Skeletal muscle satellite cell (primary cell): ENCODE results near the gene MAPRE3.
"Not testable (repeated sequence)": the region's sequence is repeated elsewhere in the genome, so short reads cannot be mapped to it uniquely, and the experiment has no call there.

Source experiments
- H3K27me3 ChIP-seq: 2 replicates; pipeline ENCODE4 v1.7.0; 2013; ENCODE audit warnings: low read length; ENCODE audit not compliant: control insufficient read depth, insufficient read depth
- H3K36me3 ChIP-seq: 2 replicates; pipeline ENCODE4 v1.7.0; 2013; ENCODE audit warnings: mild to moderate bottlenecking, control low read depth, low read length; ENCODE audit not compliant: insufficient read depth
- H3K4me1 ChIP-seq: 2 replicates; pipeline ENCODE4 v1.7.0; 2013; ENCODE audit warnings: low read length; ENCODE audit not compliant: control insufficient read depth, insufficient read depth
- H3K4me2 ChIP-seq: 2 replicates; pipeline ENCODE4 v1.7.0; 2013; ENCODE audit warnings: mild to moderate bottlenecking, low read length
- H3K4me3 ChIP-seq: 2 replicates; pipeline ENCODE4 v1.7.0; 2013; ENCODE audit warnings: low read length
- H3K9ac ChIP-seq: 2 replicates; pipeline ENCODE4 v1.7.0; 2013; ENCODE audit warnings: mild to moderate bottlenecking, low read depth, low read length, moderate library complexity
- H3K9me3 ChIP-seq: replicated peaks from 2 replicates; pipeline ENCODE4 v1.7.0; 2013; ENCODE audit warnings: mild to moderate bottlenecking, control low read depth, low read length

MAPRE3 gene

GRCh38 chr2:27069436-27069835, 99.0 kb downstream of the MAPRE3 start:
- Histone ChIP-seq H3K9ac (peak overlapping the region; percentile 93), H3K9me3 (no peaks in the 10 kb centered on the region), H3K27me3 (no peaks in the 10 kb centered on the region), H3K4me3 (peak overlapping the region; percentile 82), H3K36me3 (peaks cover 40% of the 10 kb centered on the region), H3K4me1 (peaks cover 24% of the 10 kb centered on the region), H3K4me2 (peak overlapping the region; percentile 91)

GRCh38 chr2:27069961-27070618, 99.7 kb downstream of the MAPRE3 start:
- H3K4me1 ChIP-seq = peaks cover 29% of the 10 kb centered on the region
- H3K27me3 ChIP-seq = no peaks in the 10 kb centered on the region
- peak overlapping the region; percentile 91 for H3K4me2 ChIP-seq
- H3K9me3 ChIP-seq = no peaks in the 10 kb centered on the region
- peak overlapping the region; percentile 82 for H3K4me3 ChIP-seq
- H3K9ac ChIP-seq = peak overlapping the region; percentile 93
- peaks cover 37% of the 10 kb centered on the region for H3K36me3 ChIP-seq

DNA sequence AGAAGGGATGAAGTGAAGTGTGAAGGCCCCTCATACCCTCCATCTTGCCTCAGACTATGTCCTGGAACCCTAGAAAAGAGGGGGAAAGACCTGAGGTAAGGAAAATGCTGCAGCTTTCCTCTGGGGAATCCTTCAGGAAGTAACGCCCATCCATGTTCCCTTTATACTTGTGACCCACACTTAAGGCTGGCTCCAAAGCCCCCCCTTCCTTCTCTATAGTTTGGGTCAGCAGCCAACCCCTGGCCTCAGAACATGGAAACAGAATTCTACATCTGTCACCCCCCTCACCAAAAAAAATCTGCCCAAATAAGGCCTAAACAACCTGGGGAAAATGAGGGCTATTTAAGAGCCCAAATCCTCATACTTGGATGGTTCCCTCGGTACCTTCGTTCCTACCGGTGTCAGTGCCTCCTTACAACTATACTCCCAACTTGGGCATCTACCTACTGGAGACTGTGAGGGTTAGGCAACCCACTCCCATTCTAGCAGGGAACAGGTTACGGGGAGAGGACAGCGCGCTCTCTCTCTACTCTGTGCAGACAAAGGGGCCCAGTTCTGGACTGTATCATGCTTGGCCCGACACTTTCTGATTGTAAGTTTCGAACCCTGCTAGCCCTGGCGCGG, 100.3 kb downstream of the MAPRE3 start:
- no peaks in the 10 kb centered on the region for H3K27me3 ChIP-seq
- H3K4me2 ChIP-seq = peak overlapping the region; percentile 91
- H3K4me3 ChIP-seq = peak overlapping the region; percentile 82
- H3K9me3 ChIP-seq = no peaks in the 10 kb centered on the region
- peaks cover 33% of the 10 kb centered on the region for H3K4me1 ChIP-seq
- peaks cover 30% of the 10 kb centered on the region for H3K36me3 ChIP-seq
- H3K9ac ChIP-seq = peak overlapping the region; percentile 93

DNA sequence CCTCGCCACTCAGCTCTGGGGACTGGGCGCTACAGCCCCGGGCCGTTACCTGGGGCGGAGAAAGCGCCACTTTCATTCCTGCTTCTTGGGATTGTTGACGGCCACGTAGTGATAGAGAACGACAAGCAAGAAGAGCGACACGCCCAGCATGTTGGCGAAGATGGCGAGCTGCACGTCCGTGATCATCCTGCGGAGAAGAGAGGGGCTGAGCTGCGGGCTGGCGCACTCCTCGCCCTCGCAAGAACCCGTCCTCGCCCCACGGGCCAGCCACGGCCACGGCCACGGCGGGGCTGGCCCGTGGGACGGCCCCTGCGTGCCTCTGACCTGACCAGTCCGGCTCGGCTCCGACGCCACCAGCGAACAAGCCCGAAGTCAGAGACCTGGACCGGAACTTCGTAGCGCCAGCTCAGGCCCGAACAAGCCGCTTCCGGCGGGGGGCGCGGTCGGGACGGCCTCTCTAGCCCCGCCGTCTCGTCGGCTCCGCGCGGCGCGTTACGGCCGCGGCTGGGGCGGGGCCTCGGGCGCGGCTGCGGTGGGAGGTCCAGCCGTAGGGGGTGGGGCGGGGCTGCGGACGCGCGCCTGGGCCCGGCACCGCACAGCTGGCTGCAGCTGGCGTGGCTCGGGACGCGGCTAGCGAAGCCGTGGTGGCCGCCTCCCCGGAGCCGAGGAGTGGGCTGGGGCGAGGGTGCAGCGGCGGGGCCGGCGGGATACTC, 101.0 kb downstream of the MAPRE3 start, which contains the start of gene OST4:
Gene OST4 (minus strand): TSS at position 378 of the 713 bp plus-strand sequence.
- Histone ChIP-seq H3K4me1 (peaks cover 33% of the 10 kb centered on the region), H3K36me3 (peaks cover 28% of the 10 kb centered on the region), H3K4me3 (peak within 1 kb of the TSS; percentile 82), H3K4me2 (peak within 1 kb of the TSS; percentile 91), H3K9me3 (no peaks in the 10 kb centered on the region), H3K9ac (peak within 1 kb of the TSS; percentile 93), H3K27me3 (no peaks in the 10 kb centered on the region)

- Histone ChIP-seq H3K4me1 (peaks cover 33% of the 10 kb centered on the region), H3K27me3 (no peaks in the 10 kb centered on the region), H3K9me3 (no peaks in the 10 kb centered on the region), H3K36me3 (peaks cover 28% of the 10 kb centered on the region), H3K4me3 (peak overlapping the region; percentile 82), H3K4me2 (peak overlapping the region; percentile 91), H3K9ac (peak overlapping the region; percentile 93)
These were observed 101.8 kb downstream of the MAPRE3 start for GRCh38 chr2:27071990-27072830.

GRCh38 chr2:27072920-27073319, 102.5 kb downstream of the MAPRE3 start:
- Histone ChIP-seq H3K4me3 (no peak overlapping the region), H3K4me1 (peaks cover 35% of the 10 kb centered on the region), H3K36me3 (peaks cover 21% of the 10 kb centered on the region)

DNA sequence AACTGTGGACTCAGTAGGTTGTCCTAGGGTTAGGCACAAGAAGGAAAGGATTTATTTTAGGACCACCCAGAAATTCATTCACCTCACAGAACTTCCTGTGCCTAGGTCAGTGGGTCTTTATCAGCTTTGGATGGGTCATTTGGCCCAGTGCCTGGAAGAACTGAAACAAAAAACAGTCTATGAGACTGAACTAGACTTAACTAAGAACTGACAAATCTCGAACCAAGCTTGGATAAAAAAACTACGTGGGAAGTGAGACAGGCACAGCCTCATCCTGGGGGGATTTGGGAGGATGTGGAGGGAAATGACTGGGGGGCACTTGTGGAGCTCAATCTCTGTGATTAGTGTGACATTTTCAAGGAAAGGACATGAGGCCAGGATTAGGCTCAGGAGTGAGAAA, 103.3 kb downstream of the MAPRE3 start:
- peaks cover 12% of the 10 kb centered on the region for H3K36me3 ChIP-seq

More at GRCh38 chr2:27072920-27073319, 102.5 kb downstream of the MAPRE3 start:
- H3K4me2 ChIP-seq = no peak overlapping the region
- no peaks in the 10 kb centered on the region for H3K9me3 ChIP-seq
- H3K27me3 ChIP-seq = no peaks in the 10 kb centered on the region
- no peak overlapping the region for H3K9ac ChIP-seq

GRCh38 chr2:27074738-27075565, 104.5 kb downstream of the MAPRE3 start:
- H3K9me3 ChIP-seq = no peaks in the 10 kb centered on the region
- H3K9ac ChIP-seq = no peak overlapping the region
- no peaks in the 10 kb centered on the region for H3K27me3 ChIP-seq
- peaks cover 45% of the 10 kb centered on the region for H3K4me1 ChIP-seq
- H3K4me2 ChIP-seq = no peak overlapping the region
- H3K36me3 ChIP-seq = peaks cover under 1% of the 10 kb centered on the region
- no peak overlapping the region for H3K4me3 ChIP-seq

More for the DNA sequence above, 103.3 kb downstream of the MAPRE3 start:
- Histone ChIP-seq H3K9ac (no peak overlapping the region), H3K4me3 (no peak overlapping the region), H3K27me3 (no peaks in the 10 kb centered on the region), H3K4me1 (peaks cover 43% of the 10 kb centered on the region), H3K4me2 (no peak overlapping the region), H3K9me3 (no peaks in the 10 kb centered on the region)

GRCh38 chr2:27075566-27075871, 105.1 kb downstream of the MAPRE3 start:
- H3K27me3 ChIP-seq, H3K9me3 ChIP-seq, H3K4me2 ChIP-seq, H3K4me3 ChIP-seq, H3K36me3 ChIP-seq, H3K9ac ChIP-seq: not testable (repeated sequence)
- H3K4me1 ChIP-seq = peaks cover 45% of the 10 kb centered on the region

- peaks cover 51% of the 10 kb centered on the region for H3K4me1 ChIP-seq
- H3K4me3 ChIP-seq = no peak overlapping the region
- H3K9ac ChIP-seq = no peak overlapping the region
- H3K27me3 ChIP-seq = no peaks in the 10 kb centered on the region
- no peaks in the 10 kb centered on the region for H3K36me3 ChIP-seq
- H3K9me3 ChIP-seq = no peaks in the 10 kb centered on the region
- H3K4me2 ChIP-seq = no peak overlapping the region
These were observed 105.9 kb downstream of the MAPRE3 start for GRCh38 chr2:27076323-27076722.
